PC-9 (cell line): Measurements from ENCODE around the gene ZNF555.

Experiments used
- CTCF ChIP-seq: fragments of 200-600 bp; sonication (generic); conservative IDR thresholded peaks from 2 replicates; pipeline ENCODE4 v1.6.1; 2017; ENCODE audit warnings: mixed run types, antibody characterized with exemption, mild to moderate bottlenecking, moderate library complexity
- EZH2 ChIP-seq: fragments of 200-600 bp; sonication (generic); IDR thresholded peaks from 2 replicates; pipeline ENCODE4 v1.8.0; 2017; ENCODE audit warnings: antibody characterized with exemption, low read depth

GRCh38 chr19:2900296-2901252 is 59.3 kb downstream of the ZNF555 start, which contains the start of gene ZNF57:
- TF ChIP-seq CTCF, result no peak
- TF ChIP-seq EZH2, result no peak
